Gastroesophageal sphincter (tissue), 4 donors: ENCODE measurements around the gene RALGPS1. TPM values are rescaled to one million over a fixed set of nuclear protein-coding genes. Genes with fewer than 3 reads are reported as not detected.

ENCODE experiments used
- ATAC-seq: fragments of 150-250 bp; one replicate; pipeline ENCODE4 v1.9.1; 2016; ENCODE audit warnings: mild to moderate bottlenecking, moderate library complexity
- H3K27ac ChIP-seq, 4 donors: fragments of 200-600 bp; sonication (generic) in 3 of 4; 1 replicate in 3 of 4; 2 replicates in 1 of 4; pipeline ENCODE4 v1.5.1; 2016 to 2019
- H3K27me3 ChIP-seq: fragments of 200-600 bp; sonication (generic); one replicate; pipeline ENCODE4 v1.5.1; 2019
- H3K36me3 ChIP-seq, 2 donors: fragments of 200-600 bp; sonication (generic); one replicate each; pipeline ENCODE4 v1.5.1; 2019; ENCODE audit warnings: control low read depth in 1 of 2
- H3K4me1 ChIP-seq, 3 donors: fragments of 200-600 bp; sonication (generic); 1 replicate in 2 of 3; 2 replicates in 1 of 3; pipeline ENCODE4 v1.5.1; 2016 to 2019; ENCODE audit warnings: control low read depth in 2 of 3
- H3K4me3 ChIP-seq, 2 donors: fragments of 200-600 bp; sonication (generic); one replicate each; pipeline ENCODE4 v1.5.1; 2019; ENCODE audit warnings: mild to moderate bottlenecking in 1 of 2, moderate library complexity in 1 of 2
- H3K9me3 ChIP-seq, 3 donors: fragments of 200-600 bp; sonication (generic); one replicate each; pipeline ENCODE4 v1.5.1; 2017 to 2019; ENCODE audit warnings: control low read depth in 2 of 3
- CTCF ChIP-seq, 4 experiments: fragments of 200-600 bp in 2 of 4; fragments of 450-650 bp in 2 of 4; sonication (generic) in 1 of 4; IDR thresholded peaks; one replicate each; pipeline ENCODE4 v1.5.1; 2017 to 2019; ENCODE audit warnings: antibody characterized with exemption in 4 of 4, mild to moderate bottlenecking in 2 of 4, moderate library complexity in 2 of 4
- EP300 ChIP-seq: sonication (generic); formaldehyde crosslinking; IDR thresholded peaks from one replicate; pipeline ENCODE4 v1.6.1; 2017; ENCODE audit warnings: antibody characterized with exemption, mild to moderate bottlenecking
- POLR2A ChIP-seq, 2 donors: fragments of 450-650 bp; IDR thresholded peaks; one replicate each; pipeline ENCODE4 v1.6.1; 2017; ENCODE audit warnings: antibody characterized with exemption in 2 of 2, mild to moderate bottlenecking in 2 of 2, moderate library complexity in 1 of 2
- POLR2AphosphoS5 ChIP-seq: sonication (generic); formaldehyde crosslinking; IDR thresholded peaks from one replicate; pipeline ENCODE4 v1.6.1; 2017; ENCODE audit warnings: antibody characterized with exemption
- WGBS, 2 donors: methylation state at CpG; one replicate each; pipeline ENCODE4 v1.1.5; 2018; ENCODE audit warnings: low coverage in 1 of 2; 5-methylcytosine and 5-hydroxymethylcytosine counted together
- total RNA-seq, 4 donors: library from RNA; depleted of rRNA; stranded (reverse); fragments of >200 nt; gene quantifications; one replicate each; pipeline ENCODE4 v1.1.0, GENCODE V29; 2016

Gene RALGPS1
- total RNA-seq, 4 donors from 2014 or later: 5.9 to 17.4 (median 11.3) TPM

- no peak overlapping the region for H3K27ac ChIP-seq
- no peak for ATAC-seq
- no peaks in the 10 kb centered on the region for H3K27me3 ChIP-seq
- no peaks in the 10 kb centered on the region for H3K9me3 ChIP-seq
- H3K4me1 ChIP-seq: peaks cover 0 to 15% (median 0%) of the 10 kb centered on the region in 3 donors
- TF ChIP-seq POLR2A (IDR thresholded peaks at IDR 0.05): no peak
- TF ChIP-seq EP300: no peak
- TF ChIP-seq CTCF (IDR thresholded peaks at IDR 0.05): no peak
- TF ChIP-seq POLR2AphosphoS5: no peak
- H3K4me3 ChIP-seq: no peak overlapping the region
- H3K36me3 ChIP-seq: peaks cover 0 to 22% of the 10 kb centered on the region in 2 donors
- 96% methylated on average over 4 of the region's 4 CpGs; no CpG with 5 or more reads in 1 of the 2 donors for WGBS, 2 donors
Observed at GRCh38 chr9:127165116-127165515, 250.5 kb downstream of the RALGPS1 start.

- WGBS, 2 donors: 92 to 93% methylated on average over 2 to 5 of the region's 5 CpGs
- no peak overlapping the region for H3K27ac ChIP-seq
- TF ChIP-seq POLR2A (IDR thresholded peaks at IDR 0.05) (no peak), CTCF (IDR thresholded peaks at IDR 0.05) (no peak), EP300 (no peak), POLR2AphosphoS5 (no peak)
- no peak for ATAC-seq
- H3K4me1 ChIP-seq: peaks cover 0 to 12% (median 0%) of the 10 kb centered on the region in 3 donors
- H3K4me3 ChIP-seq: no peak overlapping the region
- H3K9me3 ChIP-seq: no peaks in the 10 kb centered on the region
- H3K27me3 ChIP-seq: no peaks in the 10 kb centered on the region
- peaks cover 0 to 22% of the 10 kb centered on the region in 2 donors for H3K36me3 ChIP-seq
Observed at GRCh38 chr9:127166111-127166510, 251.5 kb downstream of the RALGPS1 start.

GRCh38 chr9:127166651-127167524, 252.3 kb downstream of the RALGPS1 start:
- WGBS, 2 donors: 75 to 80% methylated on average over 3 to 9 of the region's 12 CpGs
- Histone ChIP-seq H3K9me3 (no peaks in the 10 kb centered on the region), H3K27me3 (no peaks in the 10 kb centered on the region), H3K27ac (no peak overlapping the region), H3K4me3 (no peak overlapping the region), H3K36me3 (peaks cover 0 to 22% of the 10 kb centered on the region in 2 donors), H3K4me1 (peaks cover 0 to 12% (median 0%) of the 10 kb centered on the region in 3 donors)
- no peak for TF ChIP-seq POLR2AphosphoS5
- TF ChIP-seq CTCF (IDR thresholded peaks at IDR 0.05): no peak
- no peak for TF ChIP-seq EP300
- TF ChIP-seq POLR2A (IDR thresholded peaks at IDR 0.05): no peak
- ATAC-seq: no peak

DNA sequence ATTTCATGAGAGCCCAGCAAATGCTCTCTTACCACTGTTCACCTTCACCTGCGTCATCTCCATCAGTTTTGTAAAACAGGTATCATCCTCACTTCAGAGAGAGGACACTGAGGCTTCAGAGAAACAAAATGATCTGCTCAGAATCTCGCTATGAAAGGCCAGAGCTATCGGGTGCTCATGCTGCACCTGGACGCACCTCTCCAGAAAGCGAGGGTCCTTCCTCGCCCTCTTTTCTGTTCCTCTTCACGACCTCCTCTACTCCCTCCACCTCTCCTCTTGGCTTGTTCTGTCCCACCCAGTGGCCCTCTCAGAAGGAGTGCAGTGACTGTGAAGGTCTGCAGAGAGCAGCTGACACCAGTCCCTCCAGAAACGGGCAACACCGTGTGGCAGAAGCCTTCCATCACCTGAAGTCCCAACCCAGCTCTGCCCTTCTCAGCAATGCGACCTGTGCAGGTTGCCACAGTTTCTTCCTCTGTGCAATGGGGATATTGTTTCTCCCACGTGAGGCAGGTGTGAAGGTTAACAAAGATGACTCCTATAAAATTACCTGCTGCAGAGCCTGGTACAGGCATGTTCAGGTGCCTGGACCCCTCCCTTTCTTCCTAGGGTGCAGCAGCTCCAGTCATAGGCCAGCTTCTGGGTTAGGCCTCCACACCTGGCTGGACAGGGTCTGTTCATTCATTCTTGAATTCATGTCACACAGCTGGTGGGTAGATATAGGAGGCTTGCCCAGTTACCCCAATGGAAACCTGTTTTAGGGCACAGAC, 253.2 kb downstream of the RALGPS1 start:
- TF ChIP-seq CTCF (IDR thresholded peaks at IDR 0.05) (no peak), EP300 (no peak), POLR2AphosphoS5 (no peak), POLR2A (IDR thresholded peaks at IDR 0.05) (no peak)
- no peak for ATAC-seq
- WGBS, 2 donors: 94 to 95% methylated on average over 9 of the region's 11 CpGs
- Histone ChIP-seq H3K4me3 (no peak overlapping the region), H3K36me3 (peaks cover 0 to 22% of the 10 kb centered on the region in 2 donors), H3K9me3 (no peaks in the 10 kb centered on the region), H3K4me1 (peaks cover 0 to 19% (median 0%) of the 10 kb centered on the region in 3 donors), H3K27me3 (no peaks in the 10 kb centered on the region), H3K27ac (no peak overlapping the region)
